ENCODE results near the gene NES. TPM values are rescaled to one million over a fixed set of nuclear protein-coding genes. Genes with fewer than 3 reads are reported as not detected.

NES gene
- total RNA-seq, 1 donor from 2014 or later, result 32.9 TPM

DNA sequence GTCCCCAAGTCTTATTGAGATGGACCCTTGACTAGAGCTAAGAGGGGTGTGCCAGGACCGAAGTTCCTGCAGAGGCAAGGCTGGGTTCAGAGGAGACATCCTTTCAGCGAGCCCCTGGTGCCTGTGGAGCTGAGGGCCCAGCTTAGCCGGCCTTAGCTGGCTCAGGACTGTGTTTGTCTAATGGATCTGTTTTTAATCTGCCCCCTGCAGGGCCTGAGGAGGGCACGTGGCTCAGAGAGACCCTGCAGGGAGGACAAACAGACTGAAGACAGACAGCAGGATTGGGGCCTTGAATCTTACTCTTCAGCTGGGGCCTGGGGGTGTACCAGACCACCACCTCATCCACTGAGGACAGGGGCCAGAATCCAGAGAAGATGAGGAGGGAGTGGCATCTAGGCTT, 26.5 kb upstream of the NES start:
- no peak for DNase-seq (ENCODE audit: low read depth in 2 of 2)

GRCh38 chr1:156703336-156703735, 26.1 kb upstream of the NES start:
- no peak for DNase-seq (ENCODE audit: low read depth in 2 of 2)

GRCh38 chr1:156700736-156701531, 23.7 kb upstream of the NES start:
- DNase-seq (ENCODE audit: low read depth in 2 of 2), result no peak

DNA sequence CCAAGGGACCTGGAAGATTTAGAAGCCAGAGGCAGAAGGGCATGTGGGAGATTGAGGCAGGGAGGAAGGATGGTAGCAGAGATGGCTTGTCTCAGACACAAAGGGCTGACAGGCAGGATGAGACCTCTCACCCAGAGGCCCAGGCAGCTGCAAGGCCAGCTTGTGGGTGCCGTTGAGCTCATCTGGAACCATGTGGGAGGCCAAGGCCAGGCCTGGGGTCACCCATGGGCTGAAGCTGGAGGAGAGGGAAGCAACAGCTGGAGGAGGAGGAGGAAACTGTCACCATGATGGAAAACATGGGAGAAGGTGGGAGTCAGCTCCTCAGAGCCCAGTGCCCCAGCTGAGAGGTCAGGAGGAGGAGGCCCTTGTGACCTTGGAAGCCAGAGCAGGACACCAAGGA, 21.8 kb upstream of the NES start:
- DNase-seq (ENCODE audit: low read depth in 2 of 2), result no peak

DNA sequence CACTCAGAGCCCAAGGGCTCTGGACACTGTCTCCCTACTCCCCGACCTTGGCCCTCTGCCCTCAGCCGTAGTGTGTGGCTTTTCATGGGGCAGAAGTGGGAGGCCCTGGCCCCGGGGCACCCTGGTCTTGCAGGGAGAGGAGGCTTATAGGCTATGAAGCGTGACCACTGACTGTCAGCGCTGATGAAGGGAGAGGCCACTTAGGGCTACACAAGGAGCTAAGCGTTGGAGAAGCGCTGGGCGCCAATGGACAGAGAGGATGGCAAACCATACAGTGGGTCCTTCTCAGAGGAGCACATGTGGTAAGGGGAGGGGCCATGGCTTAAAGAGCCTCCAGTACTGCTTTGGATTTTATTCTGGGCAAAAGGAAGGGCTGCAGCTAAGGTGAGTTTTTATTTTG, 20.3 kb upstream of the NES start:
- no peak for DNase-seq (ENCODE audit: low read depth in 2 of 2)

DNA sequence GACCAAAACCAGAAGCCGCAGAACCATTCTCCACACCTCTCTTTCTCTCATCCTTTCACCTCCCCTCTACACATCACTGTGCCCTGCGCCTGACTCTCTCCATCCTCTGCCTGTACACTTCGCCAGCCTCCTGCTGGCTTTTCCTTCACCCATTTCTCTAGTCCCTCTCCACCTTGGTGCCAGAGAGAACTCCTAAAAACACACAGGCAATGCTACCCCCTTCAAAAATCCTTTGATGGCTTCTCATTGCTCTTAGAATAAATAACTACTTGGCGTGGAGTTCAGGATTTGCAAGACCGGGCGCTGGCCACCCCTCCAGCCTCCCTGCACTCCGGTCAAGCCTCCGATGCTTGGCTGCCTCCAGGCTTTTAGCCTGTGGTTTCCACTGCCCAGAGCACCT, 19.5 kb upstream of the NES start:
- no peak for DNase-seq (ENCODE audit: low read depth in 2 of 2)

DNA sequence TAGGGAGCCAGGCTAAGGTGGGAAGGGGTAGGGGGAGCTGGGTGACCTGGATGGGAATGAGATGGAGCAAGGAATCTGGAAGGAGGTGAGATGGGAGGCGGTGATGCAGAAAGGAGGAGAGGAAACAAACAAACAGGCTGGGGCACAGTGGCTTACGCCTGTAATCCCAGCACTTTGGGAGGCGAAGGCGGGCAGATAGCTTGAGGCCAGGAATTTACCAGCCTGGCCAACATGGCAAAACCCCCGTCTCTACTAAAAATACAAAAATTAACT, 17.4 kb upstream of the NES start:
- no peak for DNase-seq (ENCODE audit: low read depth in 2 of 2)

DNA sequence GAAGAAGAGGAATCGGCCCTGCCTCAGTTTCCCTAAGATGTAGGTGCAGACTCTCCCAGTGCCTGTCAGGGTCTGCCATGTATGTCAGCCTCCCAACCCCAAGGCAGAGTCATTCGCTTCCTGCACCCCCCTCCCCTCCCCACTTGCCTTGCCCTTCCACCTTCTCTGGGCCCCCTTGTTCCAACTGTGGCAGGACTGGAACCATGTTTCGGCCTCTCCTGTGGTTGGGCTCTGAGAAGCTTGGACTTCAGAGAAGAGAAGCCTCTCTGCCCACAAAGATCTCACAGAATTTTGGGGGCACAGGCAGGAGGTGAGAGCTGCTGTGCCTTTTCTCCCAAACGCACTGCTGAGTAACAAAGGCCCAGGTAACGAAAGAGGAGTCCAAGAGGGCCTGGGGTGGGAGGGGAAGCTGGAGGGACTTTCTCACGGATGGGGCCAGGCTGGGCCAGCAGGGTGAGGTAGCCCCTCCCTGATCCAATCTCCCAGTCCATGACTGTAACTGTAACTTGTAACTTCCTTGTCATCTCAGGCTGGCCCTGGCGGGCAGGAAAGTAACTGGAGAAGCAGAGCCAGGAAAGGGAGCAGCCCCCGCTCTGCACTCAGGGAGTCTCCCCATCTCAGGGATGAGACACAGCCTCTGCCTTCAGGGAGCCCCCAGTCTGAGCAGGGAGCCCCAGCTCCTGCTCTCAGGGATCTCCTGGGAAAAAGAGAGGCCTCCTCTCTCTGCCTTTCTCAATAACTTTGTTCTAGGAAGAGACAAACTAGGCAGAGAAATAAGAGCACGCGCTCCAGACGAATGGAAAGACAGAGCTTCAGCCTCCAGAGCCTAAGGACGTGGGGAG, 16.9 kb upstream of the NES start:
- DNase-seq (ENCODE audit: low read depth in 2 of 2), result no peak

DNA sequence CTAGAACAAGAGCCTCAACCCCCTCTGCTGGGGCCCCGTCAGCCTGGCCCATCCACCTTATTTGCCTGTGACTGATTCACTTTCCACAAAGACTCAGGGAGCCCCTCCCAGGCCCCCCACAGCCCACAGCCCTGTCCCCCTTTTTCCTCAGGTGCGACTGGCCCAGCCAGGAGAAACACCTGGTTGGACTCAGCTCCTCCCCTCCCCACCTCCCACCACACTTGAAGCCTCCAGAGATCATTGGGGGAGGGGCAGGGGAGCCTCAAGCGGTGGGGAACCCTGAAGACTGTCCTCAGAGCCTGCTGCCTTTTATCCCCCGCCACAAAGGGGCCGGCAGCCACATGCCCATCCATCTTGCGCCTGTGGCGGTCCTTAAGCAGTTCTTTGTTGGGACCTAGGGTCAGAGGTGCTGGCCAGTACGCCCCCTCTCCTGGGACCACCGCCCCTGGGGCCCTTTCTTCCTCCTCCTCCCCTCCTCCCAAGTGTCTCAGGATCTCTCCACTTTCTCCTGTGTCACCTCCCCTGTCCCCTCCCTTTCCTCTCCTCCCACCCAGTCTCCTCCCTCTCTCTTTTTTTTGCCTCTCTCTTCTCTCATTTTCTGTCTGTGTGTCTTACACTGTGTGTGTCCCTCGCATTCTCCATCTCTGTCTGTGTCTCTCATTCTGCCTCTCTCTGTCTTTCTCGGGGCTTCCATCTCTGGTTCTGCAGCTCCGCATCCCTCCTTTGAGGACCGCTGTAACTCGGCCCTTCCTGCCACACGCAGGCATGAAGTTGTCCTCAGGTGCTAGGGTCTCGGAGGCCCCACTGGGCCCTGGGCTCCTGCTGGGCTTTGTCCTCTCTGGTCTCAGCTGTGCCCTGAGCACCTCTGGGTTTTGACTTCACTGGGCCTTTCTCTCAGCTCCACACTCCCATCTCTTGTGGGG, 16.0 kb upstream of the NES start:
- DNase-seq (ENCODE audit: low read depth in 2 of 2), result no peak

- DNase-seq (ENCODE audit: low read depth in 2 of 2), result no peak
These were observed 15.3 kb upstream of the NES start for GRCh38 chr1:156692441-156692924.

DNA sequence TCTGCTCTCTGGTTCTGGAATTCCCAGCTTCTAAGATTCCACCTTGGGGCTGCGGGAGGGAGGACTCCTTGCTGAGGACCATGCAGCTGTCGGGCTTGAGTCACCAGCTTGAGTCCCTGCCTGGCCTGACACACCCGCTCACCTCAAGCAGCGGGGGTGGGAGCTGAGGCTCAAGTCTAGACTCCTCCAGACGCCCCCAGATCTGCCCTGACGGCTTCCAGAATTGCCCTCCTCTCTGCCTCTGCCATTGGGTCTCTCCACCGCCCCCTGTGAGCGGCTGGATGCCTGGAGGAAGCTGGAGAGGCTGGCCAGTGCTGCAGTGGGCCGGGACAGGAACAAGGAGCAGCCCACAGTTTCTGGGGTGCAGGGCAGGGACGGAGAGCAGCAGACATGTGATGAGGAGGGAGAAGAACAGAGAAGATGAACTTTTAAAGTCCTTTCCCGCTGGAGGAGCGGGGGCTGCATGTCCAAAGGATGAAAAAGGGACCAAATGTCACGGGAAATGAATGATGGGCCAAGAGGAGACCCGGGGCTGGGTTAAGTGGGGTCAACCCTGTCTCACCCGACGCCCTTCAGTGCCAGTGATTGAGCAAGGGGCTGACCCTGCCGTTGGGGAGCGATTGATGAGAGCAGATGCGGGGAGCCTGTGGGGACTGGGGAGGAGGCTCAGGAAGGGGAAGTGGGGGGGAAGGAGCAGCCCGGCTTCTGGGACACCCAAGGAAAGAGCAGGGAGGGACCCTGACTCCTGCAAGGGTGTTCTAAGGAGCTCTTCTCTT, 14.6 kb upstream of the NES start:
- no peak for DNase-seq (ENCODE audit: low read depth in 2 of 2)

- DNase-seq (ENCODE audit: low read depth in 2 of 2), result no peak
These were observed 14.0 kb upstream of the NES start for GRCh38 chr1:156691191-156691590.

DNA sequence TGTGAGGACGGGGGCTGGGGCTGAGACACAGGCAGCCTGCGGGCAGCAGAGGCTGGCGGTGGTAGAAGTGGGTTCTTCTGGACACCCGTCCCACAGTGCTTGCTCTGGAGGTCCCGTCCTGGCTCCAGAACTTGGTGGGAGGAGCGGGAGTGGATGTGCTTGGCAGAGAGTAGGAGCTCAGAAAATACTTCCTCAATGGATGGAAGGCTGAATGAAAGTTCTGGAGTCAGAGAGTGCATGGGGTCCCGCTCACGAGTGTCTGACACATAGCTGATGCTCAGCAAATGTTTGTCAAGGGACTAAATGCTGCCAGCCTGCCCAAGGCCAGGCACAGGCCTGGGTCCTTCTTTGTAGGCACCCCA, 13.4 kb upstream of the NES start:
- DNase-seq (ENCODE audit: low read depth in 2 of 2), result no peak

DNA sequence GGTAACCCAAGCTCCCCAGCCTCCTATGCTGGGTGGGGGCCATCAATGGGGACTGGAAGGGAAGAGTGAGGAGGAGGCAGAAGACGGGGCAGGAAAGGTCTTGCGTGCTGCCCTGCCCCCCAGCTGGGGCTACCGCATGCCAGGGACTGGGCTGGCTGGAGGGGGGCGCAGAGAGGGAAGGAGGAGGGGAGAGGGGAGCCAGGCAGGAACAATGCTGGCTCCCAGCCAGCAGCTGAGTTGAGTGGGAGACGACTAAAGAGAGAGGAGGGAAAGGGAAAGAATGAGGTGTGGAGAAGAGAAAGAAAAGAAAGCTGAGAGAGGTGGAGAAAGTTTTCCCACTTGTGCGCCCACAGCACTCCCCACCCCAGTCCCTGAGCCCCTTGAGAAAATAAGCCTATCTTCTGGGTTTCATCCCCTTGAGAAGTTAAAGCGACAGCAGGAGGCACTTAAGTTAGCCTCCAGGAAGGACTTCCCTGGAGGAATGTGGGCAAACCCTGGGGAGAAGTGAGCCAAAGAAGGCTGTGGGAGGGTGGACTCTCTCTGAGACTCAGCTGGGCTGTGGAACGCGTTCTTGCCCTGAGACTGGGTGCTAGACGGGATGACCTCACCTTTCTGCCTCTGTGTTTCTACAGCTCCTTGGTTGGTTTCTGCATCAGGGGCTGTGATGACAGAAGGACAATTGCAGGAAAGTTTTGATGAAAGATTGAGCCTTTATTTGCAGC, 12.9 kb upstream of the NES start:
- DNase-seq (ENCODE audit: low read depth in 2 of 2), result no peak

DNA sequence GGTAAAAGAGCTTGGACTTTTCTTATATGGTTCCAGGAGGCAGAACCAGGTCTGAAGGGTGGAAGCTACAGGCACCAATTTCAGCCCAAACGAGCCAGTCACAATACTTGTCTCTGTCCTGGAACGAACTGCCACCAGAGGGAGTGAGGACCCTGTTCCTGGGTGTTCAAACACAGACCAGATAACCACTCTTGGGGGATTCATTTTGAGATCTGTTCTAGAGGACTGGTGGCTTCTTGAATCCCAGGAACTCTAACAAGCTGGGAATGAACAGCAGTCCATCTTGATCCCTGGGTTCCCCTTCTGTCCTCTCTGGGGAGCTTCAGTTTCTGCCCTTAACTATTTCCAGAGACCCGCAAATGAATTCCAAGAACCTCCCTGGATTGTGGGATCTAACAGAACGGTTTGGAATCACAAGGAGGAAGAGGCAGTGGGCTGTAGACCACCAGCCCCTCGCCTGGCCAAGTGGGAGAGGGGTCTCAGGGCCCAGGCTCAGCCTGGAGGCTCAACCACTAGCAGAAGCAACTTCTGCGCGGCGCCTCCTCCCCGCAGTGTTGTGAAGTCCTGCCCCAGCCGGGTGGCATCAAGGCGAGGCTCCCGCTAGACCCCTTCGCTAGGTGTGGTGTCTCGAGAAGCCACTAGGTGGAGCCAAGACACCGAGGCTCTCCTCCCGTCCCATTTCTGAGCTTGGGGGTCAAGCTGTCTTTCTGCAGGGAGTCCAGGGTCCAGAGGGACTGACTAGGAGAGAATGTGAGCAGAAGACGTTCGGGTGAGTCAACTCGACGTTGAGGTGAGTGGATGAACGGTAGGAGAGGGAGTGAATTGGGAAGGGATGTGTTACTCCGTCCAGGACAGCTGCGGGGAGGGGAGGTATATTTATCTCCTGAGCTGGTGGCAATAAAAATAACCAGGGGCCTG, 12.1 kb upstream of the NES start:
- DNase-seq (ENCODE audit: low read depth in 2 of 2), result peak; percentile 71 to 75

GRCh38 chr1:156684227-156684782, 7.1 kb upstream of the NES start:
- DNase-seq (ENCODE audit: low read depth in 2 of 2), result no peak

DNA sequence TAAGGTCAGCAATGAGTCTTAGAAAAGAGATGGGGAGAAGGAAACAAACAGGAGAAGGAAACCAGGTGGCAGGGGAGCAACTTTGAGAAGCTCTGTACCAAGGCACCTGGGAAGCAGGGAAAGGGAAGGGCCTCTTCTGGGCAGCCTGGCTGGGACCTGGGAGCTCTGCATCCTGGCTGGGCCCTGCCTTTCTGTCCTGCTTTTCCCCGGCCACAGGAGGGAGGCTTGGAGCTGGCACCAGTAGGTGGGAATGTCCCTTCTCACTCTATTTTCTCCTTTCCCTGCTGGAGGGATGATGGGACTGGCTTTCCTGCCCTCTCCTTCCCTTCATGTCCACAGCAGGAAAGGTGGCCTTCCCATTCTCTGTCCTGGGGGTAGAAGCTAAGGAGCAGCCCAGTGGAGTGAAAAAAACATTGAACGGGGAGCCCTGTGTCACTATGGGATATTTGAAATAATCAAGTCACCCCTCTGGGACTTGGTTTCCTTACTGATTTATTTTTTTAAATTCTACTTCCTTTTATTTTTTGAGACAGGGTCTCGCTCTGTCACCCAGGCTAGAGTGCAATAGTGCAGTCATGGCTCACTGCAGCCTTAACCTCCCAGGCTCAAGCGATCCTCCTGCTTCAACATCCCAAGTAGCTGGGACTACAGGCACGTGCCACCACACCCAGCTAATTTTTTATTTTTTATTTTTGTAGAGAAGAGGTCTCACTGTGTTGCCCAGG, 5.1 kb upstream of the NES start:
- DNase-seq (ENCODE audit: low read depth in 2 of 2), result no peak

GRCh38 chr1:156681196-156681960, 4.2 kb upstream of the NES start:
- DNase-seq (ENCODE audit: low read depth in 2 of 2), result no peak

Data from lung microvascular endothelial cell (primary cell).